ENCODE results near the gene ACCS. TPM values are rescaled to one million over a fixed set of nuclear protein-coding genes. Genes with fewer than 3 reads are reported as not detected.

ACCS gene
- polyA plus RNA-seq, 2 of the 4 experiments (the other 2 are of a cell fraction): 21.7 to 24.9 TPM

- CTCF ChIA-PET: interaction anchor here (1.1 to 15.2 kb wide), 3 partner anchors 10 to 144 kb away, joined by 3 to 159 read pairs (median 3); no protein-coding TSS in a partner anchor
- H3K4me2 ChIP-seq: no peak overlapping the region
- no peak for TF ChIP-seq MYC (IDR thresholded peaks at IDR 0.05; ENCODE audit: borderline replicate concordance, low read length)
- TF ChIP-seq HOXA7 (CRISPR knock-in tag; IDR thresholded peaks at IDR 0.05): no peak
- TF ChIP-seq CEBPB (IDR thresholded peaks at IDR 0.05): no peak
- TF ChIP-seq JUNB (IDR thresholded peaks at IDR 0.05): no peak
- TF ChIP-seq BHLHE40 (IDR thresholded peaks at IDR 0.05; ENCODE audit: low read depth, low read length): no peak
- no peak for TF ChIP-seq MAX (IDR thresholded peaks at IDR 0.05)
- H3K27ac ChIP-seq: no peak overlapping the region
- WGBS (ENCODE audit: missing lambda C conversion rate): 35% methylated on average over 3 of the region's 3 CpGs
- DNase-seq (ENCODE audit: low read depth in 1 of 2, low spot score in 1 of 2) (no peak), FAIRE-seq (no peak), ATAC-seq (no peak)
- no peaks in the 10 kb centered on the region for H3K4me1 ChIP-seq
- POLR2A ChIA-PET: no interaction called here
- H3K9me3 ChIP-seq: no peaks in the 10 kb centered on the region
- H3K4me3 ChIP-seq: no peak overlapping the region
Measured at GRCh38 chr11:44033411-44033850, 32.6 kb upstream of the ACCS start.

GRCh38 chr11:44033856-44034255 lies 32.2 kb upstream of the ACCS start:
- TF ChIP-seq, protein P1, sequence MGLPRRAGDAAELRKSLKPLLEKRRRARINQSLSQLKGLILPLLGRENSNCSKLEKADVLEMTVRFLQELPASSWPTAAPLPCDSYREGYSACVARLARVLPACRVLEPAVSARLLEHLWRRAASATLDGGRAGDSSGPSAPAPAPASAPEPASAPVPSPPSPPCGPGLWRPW (IDR thresholded peaks at IDR 0.05): no peak
- no peak for TF ChIP-seq FOSB (CRISPR knock-in tag; IDR thresholded peaks at IDR 0.05)
- TF ChIP-seq RNF2 (IDR thresholded peaks at IDR 0.05; ENCODE audit: borderline replicate concordance, low read depth): no peak
- no peak for FAIRE-seq
- H3K4me3 ChIP-seq: no peak overlapping the region
- POLR2A ChIA-PET: no interaction called here
- no peaks in the 10 kb centered on the region for H3K4me1 ChIP-seq
- no peaks in the 10 kb centered on the region for H3K9me3 ChIP-seq
- no peak overlapping the region for H3K27ac ChIP-seq
- WGBS (ENCODE audit: missing lambda C conversion rate): 26% methylated on average over 3 of the region's 3 CpGs
- H3K4me2 ChIP-seq: no peak overlapping the region
- no peak for DNase-seq (ENCODE audit: low read depth in 1 of 2, low spot score in 1 of 2)
- CTCF ChIA-PET: interaction anchor here (0.6 to 15.2 kb wide), 6 partner anchors 10 to 144 kb away, joined by 3 to 159 read pairs (median 4); no protein-coding TSS in a partner anchor
- ATAC-seq: no peak

GRCh38 chr11:44034639-44035038 lies 31.4 kb upstream of the ACCS start:
- no peak overlapping the region for H3K4me2 ChIP-seq
- ATAC-seq: no peak
- H3K4me3 ChIP-seq: no peak overlapping the region
- no peaks in the 10 kb centered on the region for H3K9me3 ChIP-seq
- no peaks in the 10 kb centered on the region for H3K4me1 ChIP-seq
- no peak for DNase-seq (ENCODE audit: low read depth in 1 of 2, low spot score in 1 of 2)
- CTCF ChIA-PET: interaction anchor here (0.6 to 15.2 kb wide), 6 partner anchors 11 to 183 kb away, joined by 3 to 159 read pairs (median 4); no protein-coding TSS in a partner anchor
- POLR2A ChIA-PET: no interaction called here
- FAIRE-seq: no peak
- no peak overlapping the region for H3K27ac ChIP-seq
- TF ChIP-seq MAZ (IDR thresholded peaks at IDR 0.05; ENCODE audit: borderline replicate concordance, low read depth, low read length) (no peak), NFE2L2 (conservative IDR thresholded peaks at IDR 0.05; ENCODE audit: low read length) (no peak), CEBPB (IDR thresholded peaks at IDR 0.05) (no peak), KDM5A (IDR thresholded peaks at IDR 0.05) (no peak)
- TF ChIP-seq, protein P2, sequence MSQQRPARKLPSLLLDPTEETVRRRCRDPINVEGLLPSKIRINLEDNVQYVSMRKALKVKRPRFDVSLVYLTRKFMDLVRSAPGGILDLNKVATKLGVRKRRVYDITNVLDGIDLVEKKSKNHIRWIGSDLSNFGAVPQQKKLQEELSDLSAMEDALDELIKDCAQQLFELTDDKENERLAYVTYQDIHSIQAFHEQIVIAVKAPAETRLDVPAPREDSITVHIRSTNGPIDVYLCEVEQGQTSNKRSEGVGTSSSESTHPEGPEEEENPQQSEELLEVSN (IDR thresholded peaks at IDR 0.05; ENCODE audit: borderline replicate concordance, low read depth): no peak

- FAIRE-seq: no peak
- ChIA-PET CTCF (interaction anchor here (0.6 to 15.2 kb wide), 31 partner anchors 9 to 532 kb away, joined by 3 to 159 read pairs (median 4); partner anchors contain the start of genes ACCSL and C11orf96), POLR2A (interaction anchor here (0.6 to 1.2 kb wide), 2 partner anchors 53 to 147 kb away, joined by 3 to 4 read pairs; no protein-coding TSS in a partner anchor)
- TF ChIP-seq SMC3 (IDR thresholded peaks at IDR 0.05) (peak; percentile 76), USF2 (IDR thresholded peaks at IDR 0.05) (no peak), ZFP36 (IDR thresholded peaks at IDR 0.05; ENCODE audit: borderline replicate concordance, partially characterized antibody) (no peak), KDM5A (IDR thresholded peaks at IDR 0.05) (no peak), HOXA7 (CRISPR knock-in tag; IDR thresholded peaks at IDR 0.05) (no peak), NPAS2 (CRISPR knock-in tag; IDR thresholded peaks at IDR 0.05; ENCODE audit: borderline replicate concordance) (no peak), RNF2 (IDR thresholded peaks at IDR 0.05; ENCODE audit: borderline replicate concordance, low read depth) (no peak), RAD21 (conservative IDR thresholded peaks at IDR 0.05 in 1 of 2, IDR thresholded peaks at IDR 0.05 in 1 of 2) (peak; percentile 85 to 89)
- TF ChIP-seq, protein P1 (IDR thresholded peaks at IDR 0.05): no peak
- TF ChIP-seq, protein P3, sequence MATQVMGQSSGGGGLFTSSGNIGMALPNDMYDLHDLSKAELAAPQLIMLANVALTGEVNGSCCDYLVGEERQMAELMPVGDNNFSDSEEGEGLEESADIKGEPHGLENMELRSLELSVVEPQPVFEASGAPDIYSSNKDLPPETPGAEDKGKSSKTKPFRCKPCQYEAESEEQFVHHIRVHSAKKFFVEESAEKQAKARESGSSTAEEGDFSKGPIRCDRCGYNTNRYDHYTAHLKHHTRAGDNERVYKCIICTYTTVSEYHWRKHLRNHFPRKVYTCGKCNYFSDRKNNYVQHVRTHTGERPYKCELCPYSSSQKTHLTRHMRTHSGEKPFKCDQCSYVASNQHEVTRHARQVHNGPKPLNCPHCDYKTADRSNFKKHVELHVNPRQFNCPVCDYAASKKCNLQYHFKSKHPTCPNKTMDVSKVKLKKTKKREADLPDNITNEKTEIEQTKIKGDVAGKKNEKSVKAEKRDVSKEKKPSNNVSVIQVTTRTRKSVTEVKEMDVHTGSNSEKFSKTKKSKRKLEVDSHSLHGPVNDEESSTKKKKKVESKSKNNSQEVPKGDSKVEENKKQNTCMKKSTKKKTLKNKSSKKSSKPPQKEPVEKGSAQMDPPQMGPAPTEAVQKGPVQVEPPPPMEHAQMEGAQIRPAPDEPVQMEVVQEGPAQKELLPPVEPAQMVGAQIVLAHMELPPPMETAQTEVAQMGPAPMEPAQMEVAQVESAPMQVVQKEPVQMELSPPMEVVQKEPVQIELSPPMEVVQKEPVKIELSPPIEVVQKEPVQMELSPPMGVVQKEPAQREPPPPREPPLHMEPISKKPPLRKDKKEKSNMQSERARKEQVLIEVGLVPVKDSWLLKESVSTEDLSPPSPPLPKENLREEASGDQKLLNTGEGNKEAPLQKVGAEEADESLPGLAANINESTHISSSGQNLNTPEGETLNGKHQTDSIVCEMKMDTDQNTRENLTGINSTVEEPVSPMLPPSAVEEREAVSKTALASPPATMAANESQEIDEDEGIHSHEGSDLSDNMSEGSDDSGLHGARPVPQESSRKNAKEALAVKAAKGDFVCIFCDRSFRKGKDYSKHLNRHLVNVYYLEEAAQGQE (IDR thresholded peaks at IDR 0.05): no peak
Measured at GRCh38 chr11:44036811-44037657, 29.0 kb upstream of the ACCS start.

More at GRCh38 chr11:44036811-44037657, 29.0 kb upstream of the ACCS start:
- no peaks in the 10 kb centered on the region for H3K4me1 ChIP-seq
- ATAC-seq (peak; percentile 90 to 98), DNase-seq (ENCODE audit: low read depth in 1 of 2, low spot score in 1 of 2) (peak; percentile 54 to 72)
- no peak overlapping the region for H3K27ac ChIP-seq
- H3K4me3 ChIP-seq: no peak overlapping the region
- H3K9me3 ChIP-seq: peaks cover 2% of the 10 kb centered on the region; the same call in 1 of the 3 replicates
- H3K4me2 ChIP-seq: no peak overlapping the region
- WGBS (ENCODE audit: missing lambda C conversion rate): 20% methylated on average over 12 of the region's 12 CpGs
